Measurements from ENCODE around the gene ROBO1. TPM values are rescaled to one million over a fixed set of nuclear protein-coding genes. Genes with fewer than 3 reads are reported as not detected.
"Not testable (repeated sequence)": the region's sequence is repeated elsewhere in the genome, so short reads cannot be mapped to it uniquely, and the experiment has no call there.

The ROBO1 gene
- total and polyA plus RNA-seq, 2 of the 13 experiments (the other 11 are each of a cell fraction or from before 2014, with no cell fraction given) = 52.2 to 71.0 TPM

GRCh38 chr3:78884567-78884966 lies 883.2 kb downstream of the ROBO1 start:
- FAIRE-seq; H3K27ac ChIP-seq (ENCODE audit: extremely low read length, insufficient read depth, low read length); in situ Hi-C loops (cut with HindIII; ENCODE audit: extremely low pct_ligation_motif_present, low pct_unique_long_range_greater_than_20kb); H3K9ac ChIP-seq (ENCODE audit: insufficient read depth, low read depth, low read length); H3K27me3 ChIP-seq (ENCODE audit: control insufficient read depth in 1 of 2, insufficient read depth in 2 of 2, low read length in 2 of 2); CTCF ChIA-PET (ENCODE audit: low intra/inter-chr PET ratio, low total read pairs); POLR2A ChIA-PET; ATAC-seq; DNase-seq (ENCODE audit: low spot score); H3K36me3 ChIP-seq (replicated peaks in 1 of 2; ENCODE audit: control insufficient read depth in 1 of 2, insufficient read depth in 2 of 2, low read length in 2 of 2); H3K9me3 ChIP-seq (ENCODE audit: low read length); H3K4me2 ChIP-seq (ENCODE audit: low read depth, low read length); BruUV-seq (replicated peaks); intact Hi-C loops (cut with micrococcal nuclease; ENCODE audit: unreplicated experiment); H3K4me3 ChIP-seq (replicated peaks in 1 of 3; ENCODE audit: insufficient read depth in 1 of 3, low read depth in 2 of 3, low read length in 3 of 3); H4K20me1 ChIP-seq (ENCODE audit: insufficient read depth, low read length); H2AFZ ChIP-seq (ENCODE audit: low read length): not testable (repeated sequence)
- peak; percentile 53 for TF ChIP-seq SRSF9 (IDR thresholded peaks at IDR 0.05; ENCODE audit: borderline replicate concordance, insufficient read depth, low read depth, low read length, poor library complexity, severe bottlenecking)
- Histone ChIP-seq H3K79me2 (ENCODE audit: insufficient read depth, low read length) (peaks cover 63% of the 10 kb centered on the region), H3K4me1 (ENCODE audit: insufficient read depth, low read length) (peaks cover 64% of the 10 kb centered on the region)
- WGBS (ENCODE audit: low lambda C conversion rate) = 100% methylated on average over 1 of the region's 1 CpG

- peaks cover 65% of the 10 kb centered on the region for H3K4me1 ChIP-seq (ENCODE audit: insufficient read depth, low read length)
- no peaks in the 10 kb centered on the region for H3K36me3 ChIP-seq (replicated peaks in 1 of 2; ENCODE audit: control insufficient read depth in 1 of 2, insufficient read depth in 2 of 2, low read length in 2 of 2)
- no TSS peak for BruUV-seq (replicated peaks)
- H3K27me3 ChIP-seq (ENCODE audit: control insufficient read depth in 1 of 2, insufficient read depth in 2 of 2, low read length in 2 of 2) = no peaks in the 10 kb centered on the region
- no peak overlapping the region for H3K4me2 ChIP-seq (ENCODE audit: low read depth, low read length)
- intact Hi-C loops (cut with micrococcal nuclease; ENCODE audit: unreplicated experiment) = no loop called here
- 94% methylated on average over 6 of the region's 6 CpGs for WGBS (ENCODE audit: low lambda C conversion rate)
- ChIA-PET POLR2A (no interaction called here), CTCF (ENCODE audit: low intra/inter-chr PET ratio, low total read pairs) (no interaction called here)
- DNase-seq (ENCODE audit: low spot score) (no peak), FAIRE-seq (no peak), ATAC-seq (no peak)
- no peaks in the 10 kb centered on the region for H3K9me3 ChIP-seq (ENCODE audit: low read length)
- no peak overlapping the region for H2AFZ ChIP-seq (ENCODE audit: low read length)
- in situ Hi-C loops (cut with HindIII; ENCODE audit: extremely low pct_ligation_motif_present, low pct_unique_long_range_greater_than_20kb) = no loop called here
- no peak overlapping the region for H3K4me3 ChIP-seq (replicated peaks in 1 of 3; ENCODE audit: insufficient read depth in 1 of 3, low read depth in 2 of 3, low read length in 3 of 3)
- no peak overlapping the region for H3K27ac ChIP-seq (ENCODE audit: extremely low read length, insufficient read depth, low read length)
- no peak overlapping the region for H3K9ac ChIP-seq (ENCODE audit: insufficient read depth, low read depth, low read length)
- peaks cover 70% of the 10 kb centered on the region for H3K79me2 ChIP-seq (ENCODE audit: insufficient read depth, low read length)
- H4K20me1 ChIP-seq (ENCODE audit: insufficient read depth, low read length) = no peaks in the 10 kb centered on the region; the same call in 1 of the 2 replicates
- TF ChIP-seq ZNF180 (CRISPR knock-in tag; IDR thresholded peaks at IDR 0.05; ENCODE audit: borderline replicate concordance, low read depth) (no peak), MEIS2 (CRISPR knock-in tag; IDR thresholded peaks at IDR 0.05) (no peak), NFATC3 (CRISPR knock-in tag; IDR thresholded peaks at IDR 0.05) (no peak), POGK (CRISPR knock-in tag; conservative IDR thresholded peaks at IDR 0.05) (no peak), RXRA (CRISPR knock-in tag; IDR thresholded peaks at IDR 0.05) (no peak), ATF7-NPFF (CRISPR knock-in tag; IDR thresholded peaks at IDR 0.05; ENCODE audit: low read depth) (no peak), ZNF883 (CRISPR knock-in tag; IDR thresholded peaks at IDR 0.05; ENCODE audit: not compliant biosample characterization) (no peak), HMG20A (CRISPR knock-in tag; IDR thresholded peaks at IDR 0.05; ENCODE audit: borderline replicate concordance) (no peak), ERF (CRISPR knock-in tag; IDR thresholded peaks at IDR 0.05) (no peak), HMGXB4 (CRISPR knock-in tag; IDR thresholded peaks at IDR 0.05; ENCODE audit: borderline replicate concordance in 1 of 2, low read depth in 1 of 2) (no peak), FOXO1 (CRISPR knock-in tag; IDR thresholded peaks at IDR 0.05) (no peak), KLF9 (CRISPR knock-in tag; IDR thresholded peaks at IDR 0.05; ENCODE audit: low read depth) (no peak), REL (CRISPR knock-in tag; conservative IDR thresholded peaks at IDR 0.05) (no peak)
- TF ChIP-seq, protein P1, sequence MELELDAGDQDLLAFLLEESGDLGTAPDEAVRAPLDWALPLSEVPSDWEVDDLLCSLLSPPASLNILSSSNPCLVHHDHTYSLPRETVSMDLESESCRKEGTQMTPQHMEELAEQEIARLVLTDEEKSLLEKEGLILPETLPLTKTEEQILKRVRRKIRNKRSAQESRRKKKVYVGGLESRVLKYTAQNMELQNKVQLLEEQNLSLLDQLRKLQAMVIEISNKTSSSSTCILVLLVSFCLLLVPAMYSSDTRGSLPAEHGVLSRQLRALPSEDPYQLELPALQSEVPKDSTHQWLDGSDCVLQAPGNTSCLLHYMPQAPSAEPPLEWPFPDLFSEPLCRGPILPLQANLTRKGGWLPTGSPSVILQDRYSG (CRISPR knock-in tag; IDR thresholded peaks at IDR 0.05) = no peak
Observed at GRCh38 chr3:78882251-78882650, 885.5 kb downstream of the ROBO1 start.
